Neural crest cell (in vitro differentiated cells): ENCODE results near the gene OTOF. TPM values are rescaled to one million over a fixed set of nuclear protein-coding genes. Genes with fewer than 3 reads are reported as not detected.

Source experiments
- DNase-seq: peaks from one replicate; pipeline ENCODE4 v3.0.0; 2021; ENCODE audit warnings: low read depth, mixed read lengths, low spot score
- H3K27ac Mint-ChIP-seq: one replicate; pipeline ENCODE4 v1.8.0; 2021; ENCODE audit warnings: mild to moderate bottlenecking, mixed read lengths; ENCODE audit not compliant: unreplicated experiment
- H3K27me3 Mint-ChIP-seq: 2 replicates; pipeline ENCODE4 v1.8.0; 2021; ENCODE audit warnings: low read depth, mild to moderate bottlenecking, mixed read lengths
- H3K36me3 Mint-ChIP-seq: 2 replicates; pipeline ENCODE4 v1.8.0; 2021; ENCODE audit warnings: low read depth, mild to moderate bottlenecking, mixed read lengths
- H3K4me1 Mint-ChIP-seq: 2 replicates; pipeline ENCODE4 v1.8.0; 2021; ENCODE audit warnings: mixed read lengths
- H3K4me3 Mint-ChIP-seq: one replicate; pipeline ENCODE4 v1.8.0; 2021; ENCODE audit warnings: mild to moderate bottlenecking, mixed read lengths
- H3K9me3 Mint-ChIP-seq: 2 replicates; pipeline ENCODE4 v1.8.0; 2021; ENCODE audit warnings: mixed read lengths
- total RNA-seq: library from RNA; stranded (reverse); gene quantifications from 2 replicates; pipeline ENCODE4 v1.2.1, GENCODE V29; 2021
- TF ChIP-seq, protein P1 (sequence below): fragments of 200-600 bp; sonication (generic); conservative IDR thresholded peaks from 2 replicates; pipeline ENCODE4 v1.5.0; 2021; ENCODE audit warnings: antibody characterized with exemption, mild to moderate bottlenecking

OTOF gene
- total RNA-seq, 1 donor from 2014 or later, result 0.19 TPM

GRCh38 chr2:26477126-26477910, 606 bp downstream of the OTOF start:
- Mint-ChIP-seq H3K27ac (no peak overlapping the region), H3K9me3 (no peaks in the 10 kb centered on the region), H3K4me3 (no peak overlapping the region), H3K4me1 (peaks cover 7% of the 10 kb centered on the region), H3K27me3 (no peaks in the 10 kb centered on the region), H3K36me3 (no peaks in the 10 kb centered on the region)
- TF ChIP-seq, protein P1, sequence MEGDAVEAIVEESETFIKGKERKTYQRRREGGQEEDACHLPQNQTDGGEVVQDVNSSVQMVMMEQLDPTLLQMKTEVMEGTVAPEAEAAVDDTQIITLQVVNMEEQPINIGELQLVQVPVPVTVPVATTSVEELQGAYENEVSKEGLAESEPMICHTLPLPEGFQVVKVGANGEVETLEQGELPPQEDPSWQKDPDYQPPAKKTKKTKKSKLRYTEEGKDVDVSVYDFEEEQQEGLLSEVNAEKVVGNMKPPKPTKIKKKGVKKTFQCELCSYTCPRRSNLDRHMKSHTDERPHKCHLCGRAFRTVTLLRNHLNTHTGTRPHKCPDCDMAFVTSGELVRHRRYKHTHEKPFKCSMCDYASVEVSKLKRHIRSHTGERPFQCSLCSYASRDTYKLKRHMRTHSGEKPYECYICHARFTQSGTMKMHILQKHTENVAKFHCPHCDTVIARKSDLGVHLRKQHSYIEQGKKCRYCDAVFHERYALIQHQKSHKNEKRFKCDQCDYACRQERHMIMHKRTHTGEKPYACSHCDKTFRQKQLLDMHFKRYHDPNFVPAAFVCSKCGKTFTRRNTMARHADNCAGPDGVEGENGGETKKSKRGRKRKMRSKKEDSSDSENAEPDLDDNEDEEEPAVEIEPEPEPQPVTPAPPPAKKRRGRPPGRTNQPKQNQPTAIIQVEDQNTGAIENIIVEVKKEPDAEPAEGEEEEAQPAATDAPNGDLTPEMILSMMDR, result no peak
- no peak for DNase-seq

- Mint-ChIP-seq H3K36me3 (no peaks in the 10 kb centered on the region), H3K4me3 (no peak overlapping the region), H3K4me1 (peaks cover 7% of the 10 kb centered on the region), H3K27me3 (no peaks in the 10 kb centered on the region), H3K9me3 (peaks cover 4% of the 10 kb centered on the region), H3K27ac (no peak overlapping the region)
- DNase-seq, result no peak
- TF ChIP-seq, protein P1, result no peak
Observed at GRCh38 chr2:26475832-26476501, 2.0 kb downstream of the OTOF start.

DNA sequence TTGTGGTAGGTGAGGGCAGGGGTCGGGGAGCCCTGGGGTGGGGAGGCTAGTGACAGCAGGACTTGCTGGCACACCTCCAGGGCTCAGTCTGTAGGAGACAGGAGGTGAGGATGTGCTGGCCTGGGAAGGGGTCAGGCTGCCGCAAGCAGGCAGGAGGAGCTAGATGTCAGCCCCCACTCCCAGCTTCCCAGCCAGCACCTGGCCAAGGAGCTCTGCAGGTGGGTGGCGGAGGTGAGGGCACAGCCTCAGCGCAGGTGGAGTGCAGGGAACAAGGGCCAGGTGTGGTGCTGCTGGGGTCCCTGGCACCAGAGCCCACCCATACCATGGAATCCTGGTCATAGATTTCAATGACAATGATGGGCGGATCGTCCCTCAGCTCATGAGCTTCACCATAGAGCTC, 2.9 kb downstream of the OTOF start:
- Mint-ChIP-seq H3K36me3 (no peaks in the 10 kb centered on the region), H3K4me1 (peaks cover 7% of the 10 kb centered on the region), H3K4me3 (no peak overlapping the region), H3K27me3 (no peaks in the 10 kb centered on the region), H3K27ac (no peak overlapping the region), H3K9me3 (peaks cover 4% of the 10 kb centered on the region)
- DNase-seq, result no peak
- TF ChIP-seq, protein P1, result no peak

GRCh38 chr2:26474261-26474785, 3.6 kb downstream of the OTOF start:
- H3K36me3 Mint-ChIP-seq, result no peaks in the 10 kb centered on the region
- H3K4me3 Mint-ChIP-seq, result no peak overlapping the region
- TF ChIP-seq, protein P1, result no peak
- no peak for DNase-seq
- H3K4me1 Mint-ChIP-seq, result peaks cover 7% of the 10 kb centered on the region
- no peak overlapping the region for H3K27ac Mint-ChIP-seq
- no peaks in the 10 kb centered on the region for H3K27me3 Mint-ChIP-seq
- H3K9me3 Mint-ChIP-seq, result peaks cover 4% of the 10 kb centered on the region

- Mint-ChIP-seq H3K4me1 (peaks cover 7% of the 10 kb centered on the region), H3K36me3 (no peaks in the 10 kb centered on the region), H3K27me3 (no peaks in the 10 kb centered on the region), H3K4me3 (no peak overlapping the region), H3K27ac (no peak overlapping the region), H3K9me3 (peaks cover 7% of the 10 kb centered on the region)
- TF ChIP-seq, protein P1, result no peak
- DNase-seq, result no peak
Observed at GRCh38 chr2:26473796-26474195, 4.1 kb downstream of the OTOF start.
